CD4-positive, alpha-beta T cell treated with Interleukin-17A for 4 hours (primary cell): ENCODE data around the gene LTBP3.

Experiments used
- DNase-seq: peaks from one replicate; pipeline ENCODE4 v3.0.0-alpha.2; 2020; ENCODE audit warnings: mixed read lengths

Gene LTBP3

GRCh38 chr11:65492637-65493366 is 65.4 kb downstream of the LTBP3 start:
- DNase-seq, result no peak

GRCh38 chr11:65492387-65492636 is 65.8 kb downstream of the LTBP3 start:
- DNase-seq, result no peak

DNA sequence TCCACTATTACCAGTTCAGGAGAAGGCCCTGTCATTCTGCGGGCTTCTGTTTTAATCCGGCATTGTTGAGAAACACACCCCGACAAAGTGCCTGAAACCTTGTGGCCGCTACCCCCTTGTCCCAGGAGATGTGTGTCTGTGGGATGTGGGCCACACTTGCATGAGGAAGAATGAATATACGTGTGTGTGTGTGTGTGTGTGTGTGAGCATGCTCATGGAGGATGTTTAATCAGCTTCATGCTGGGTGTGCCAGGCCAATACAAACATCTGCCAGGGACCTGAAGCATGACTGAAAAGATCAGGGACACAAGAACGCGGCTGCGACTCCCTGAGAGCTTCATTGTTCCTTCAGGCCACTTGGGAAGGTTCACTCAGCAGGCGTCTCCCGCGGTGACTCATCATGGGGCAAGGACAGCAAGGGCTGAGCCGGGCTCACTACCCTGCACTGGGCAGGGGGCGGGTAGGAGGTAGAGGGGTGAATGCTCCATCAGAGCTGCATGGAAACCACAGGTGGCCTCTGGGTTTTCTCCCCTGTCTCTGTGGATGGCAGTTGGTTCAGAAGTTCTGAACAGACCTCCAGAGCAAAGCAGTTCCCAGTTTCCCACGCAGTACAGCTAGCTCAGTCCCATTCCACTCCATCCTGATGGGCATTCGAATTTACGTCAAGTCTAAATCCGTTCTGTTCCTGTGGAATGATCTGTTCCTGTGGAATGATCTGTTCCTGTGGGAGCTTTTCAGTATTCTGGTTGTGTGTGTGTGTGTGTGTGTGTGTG is 66.4 kb downstream of the LTBP3 start:
- DNase-seq, result no peak

- DNase-seq, result no peak
Measured at GRCh38 chr11:65491163-65491465, 67.0 kb downstream of the LTBP3 start.

- DNase-seq, result no peak
Measured at GRCh38 chr11:65489706-65490320, 68.3 kb downstream of the LTBP3 start.

- DNase-seq, result no peak
Measured at GRCh38 chr11:65489035-65489705, 69.0 kb downstream of the LTBP3 start.
